Urothelium cell line (cell line): Measurements from ENCODE around the gene RTBDN.

Experiments
- DNase-seq: peaks from one replicate; pipeline ENCODE4 v3.0.0; 2011; ENCODE audit warnings: low spot score, mixed read lengths
- FAIRE-seq: peaks from 2 replicates; lab custom pipeline; 2011; peaks lifted over from hg19 to GRCh38; lab: Jason Lieb, UNC

Gene RTBDN

GRCh38 chr19:12793290-12794195 is 40.8 kb downstream of the RTBDN start:
- DNase-seq (peak; percentile 91), FAIRE-seq (no peak)

- FAIRE-seq (no peak), DNase-seq (no peak)
These were observed 41.5 kb downstream of the RTBDN start for GRCh38 chr19:12792853-12793289.

- FAIRE-seq (no peak), DNase-seq (no peak)
These were observed 42.1 kb downstream of the RTBDN start for GRCh38 chr19:12792051-12792852.

- no peak for FAIRE-seq
- peak; percentile 84 for DNase-seq
These were observed 42.9 kb downstream of the RTBDN start, which contains the start of gene JUNB for GRCh38 chr19:12791345-12792050. JUNB (plus strand) TSS chr19:12791486; CDS start chr19:12791772, 286 bp downstream.

GRCh38 chr19:12790628-12791344 is 43.6 kb downstream of the RTBDN start:
- no peak for FAIRE-seq

GRCh38 chr19:12789904-12790619 is 44.3 kb downstream of the RTBDN start:
- DNase-seq (peak; percentile 86), FAIRE-seq (no peak)

More at GRCh38 chr19:12790628-12791344, 43.6 kb downstream of the RTBDN start:
- DNase-seq, result no peak

- DNase-seq, result no peak
These were observed 45.1 kb downstream of the RTBDN start for GRCh38 chr19:12789098-12789903.

GRCh38 chr19:12788682-12789097 is 45.7 kb downstream of the RTBDN start:
- no peak for FAIRE-seq

More at GRCh38 chr19:12789098-12789903, 45.1 kb downstream of the RTBDN start:
- FAIRE-seq, result no peak

GRCh38 chr19:12788042-12788681 is 46.2 kb downstream of the RTBDN start:
- DNase-seq (no peak), FAIRE-seq (no peak)

More at GRCh38 chr19:12788682-12789097, 45.7 kb downstream of the RTBDN start:
- no peak for DNase-seq

- FAIRE-seq, result no peak
- no peak for DNase-seq
These were observed 46.9 kb downstream of the RTBDN start for GRCh38 chr19:12787458-12787857.

GRCh38 chr19:12786952-12787351 is 47.4 kb downstream of the RTBDN start:
- FAIRE-seq, result no peak
- DNase-seq, result no peak

GRCh38 chr19:12786141-12786870 is 48.1 kb downstream of the RTBDN start:
- no peak for FAIRE-seq
- DNase-seq, result no peak

- DNase-seq, result no peak
- FAIRE-seq, result no peak
These were observed 48.8 kb downstream of the RTBDN start for GRCh38 chr19:12785431-12786031.

- FAIRE-seq (no peak), DNase-seq (no peak)
These were observed 49.4 kb downstream of the RTBDN start for GRCh38 chr19:12784871-12785430.

GRCh38 chr19:12784394-12784870 is 49.9 kb downstream of the RTBDN start:
- DNase-seq (no peak), FAIRE-seq (no peak)

GRCh38 chr19:12783849-12784393 is 50.5 kb downstream of the RTBDN start:
- FAIRE-seq, result no peak
- DNase-seq, result no peak
